Liver (tissue), 9 donors: ENCODE results near the gene TIE1. TPM values are rescaled to one million over a fixed set of nuclear protein-coding genes. Genes with fewer than 3 reads are reported as not detected.

Experiments
- DNase-seq: peaks from one replicate; pipeline ENCODE4 v3.0.0-alpha.2; 2017; ENCODE audit warnings: low spot score
- H3K27ac ChIP-seq, 2 donors: one replicate each; pipeline ENCODE4 v1.7.0; 2013; ENCODE audit warnings: inconsistent platforms in 2 of 2, low read length in 2 of 2, control low read depth in 1 of 2, low read depth in 1 of 2, mild to moderate bottlenecking in 1 of 2
- H3K27me3 ChIP-seq, 4 donors: one replicate each; pipeline versions ENCODE4 v1.6.1 to v1.7.0; 2013; ENCODE audit warnings: low read length in 3 of 4, inconsistent platforms in 1 of 4, mild to moderate bottlenecking in 1 of 4, moderate library complexity in 1 of 4; ENCODE audit not compliant: control insufficient read depth in 4 of 4, insufficient read depth in 4 of 4
- H3K36me3 ChIP-seq, 4 donors: one replicate each; pipeline versions ENCODE4 v1.6.1 to v1.7.0; 2013; ENCODE audit warnings: low read length in 3 of 4, mild to moderate bottlenecking in 3 of 4, low read depth in 1 of 4, moderate library complexity in 1 of 4; ENCODE audit not compliant: control insufficient read depth in 4 of 4, insufficient read depth in 3 of 4
- H3K4me1 ChIP-seq, 4 donors: one replicate each; pipeline versions ENCODE4 v1.6.1 to v1.7.0; 2013; ENCODE audit warnings: low read length in 3 of 4, mild to moderate bottlenecking in 3 of 4, moderate library complexity in 1 of 4; ENCODE audit not compliant: control insufficient read depth in 4 of 4, insufficient read depth in 4 of 4
- H3K4me3 ChIP-seq, 3 donors: one replicate each; pipeline versions ENCODE4 v1.6.1 to v1.7.0; 2013; ENCODE audit warnings: low read length in 3 of 3, control low read depth in 1 of 3, low read depth in 1 of 3, mild to moderate bottlenecking in 1 of 3
- H3K9ac ChIP-seq, 2 donors: one replicate each; pipeline ENCODE4 v1.7.0; 2013; ENCODE audit warnings: low read length in 2 of 2, mild to moderate bottlenecking in 2 of 2, moderate library complexity in 2 of 2, control low read depth in 1 of 2, low read depth in 1 of 2
- H3K9me3 ChIP-seq, 4 donors: one replicate each; pipeline versions ENCODE4 v1.6.1 to v1.7.0; 2013; ENCODE audit warnings: low read length in 3 of 4; ENCODE audit not compliant: control insufficient read depth in 4 of 4
- EGR1 ChIP-seq, 2 donors: IDR thresholded peaks; 2 replicates each; pipeline ENCODE4 v1.6.1; 2016 to 2018; ENCODE audit warnings: antibody characterized with exemption in 2 of 2, low read depth in 2 of 2
- FOXA1 ChIP-seq: IDR thresholded peaks from 2 replicates; pipeline ENCODE4 v1.6.1; 2016; ENCODE audit warnings: antibody characterized with exemption
- FOXA2 ChIP-seq: IDR thresholded peaks from 2 replicates; pipeline ENCODE4 v1.6.1; 2016; ENCODE audit warnings: antibody characterized with exemption
- GABPA ChIP-seq, 2 donors: IDR thresholded peaks in 1 of 2; conservative IDR thresholded peaks in 1 of 2; 2 replicates each; pipeline ENCODE4 v1.6.1; 2016; ENCODE audit warnings: antibody characterized with exemption in 2 of 2, mild to moderate bottlenecking in 1 of 2, moderate library complexity in 1 of 2
- HNF4G ChIP-seq: IDR thresholded peaks from 2 replicates; pipeline ENCODE4 v1.6.1; 2016; ENCODE audit warnings: antibody characterized with exemption
- JUND ChIP-seq, 2 donors: IDR thresholded peaks; 2 replicates each; pipeline ENCODE4 v1.6.1; 2016; ENCODE audit warnings: antibody characterized with exemption in 2 of 2
- NR2F2 ChIP-seq: IDR thresholded peaks from 2 replicates; pipeline ENCODE4 v1.6.1; 2016; ENCODE audit warnings: antibody characterized with exemption
- RAD21 ChIP-seq, 2 donors: IDR thresholded peaks; 2 replicates each; pipeline ENCODE4 v1.6.1; 2016; ENCODE audit warnings: antibody characterized with exemption in 2 of 2, mild to moderate bottlenecking in 2 of 2
- RXRA ChIP-seq, 2 donors: IDR thresholded peaks; 2 replicates each; pipeline ENCODE4 v1.6.1; 2017 to 2018; ENCODE audit warnings: antibody characterized with exemption in 2 of 2, mild to moderate bottlenecking in 1 of 2
- SP1 ChIP-seq: IDR thresholded peaks from 2 replicates; pipeline ENCODE4 v1.6.1; 2018; ENCODE audit warnings: antibody characterized with exemption, mild to moderate bottlenecking
- TAF1 ChIP-seq: conservative IDR thresholded peaks from 2 replicates; pipeline ENCODE4 v1.6.1; 2016; ENCODE audit warnings: antibody characterized with exemption, mild to moderate bottlenecking
- YY1 ChIP-seq: IDR thresholded peaks from 2 replicates; pipeline ENCODE4 v1.6.1; 2016; ENCODE audit warnings: antibody characterized with exemption, mild to moderate bottlenecking
- WGBS: extraction: QIAGEN DNeasy Blood & Tissue Kit; methylation state at CpG from one replicate; pipeline ENCODE4 v1.1.7; 2013; 5-methylcytosine and 5-hydroxymethylcytosine counted together
- polyA plus RNA-seq, 2 donors: library from polyadenylated mRNA; stranded (reverse) in 1 of 2; unstranded in 1 of 2; fragments of 200-250 nt in 1 of 2; fragments of >200 nt in 1 of 2; fragmentation: Nextera tagmentation in 1 of 2; extraction: Ambion mirVana in 1 of 2; gene quantifications; one replicate each; pipeline versions ENCODE4 v1.2.1 to v1.2.3, GENCODE V29; 2013 to 2015
- total RNA-seq, 2 donors: library from RNA; depleted of rRNA; stranded (reverse); fragments of >200 nt; gene quantifications; one replicate each; pipeline ENCODE4 v1.2.3, GENCODE V29; 2014
- TF ChIP-seq, protein P1 (sequence below): IDR thresholded peaks from 2 replicates; pipeline ENCODE4 v1.6.1; 2016; ENCODE audit warnings: antibody characterized with exemption
- TF ChIP-seq, protein P2 (sequence below): IDR thresholded peaks from 2 replicates; pipeline ENCODE4 v1.6.1; 2016; ENCODE audit warnings: antibody characterized with exemption
- TF ChIP-seq, protein P3 (sequence below): IDR thresholded peaks from 2 replicates; pipeline ENCODE4 v1.6.1; 2016; ENCODE audit warnings: antibody characterized with exemption, mild to moderate bottlenecking
- TF ChIP-seq, protein P4 (sequence below): fragments of 150-350 bp; IDR thresholded peaks from 2 replicates; pipeline ENCODE4 v1.5.1; 2017; ENCODE audit warnings: improper control_type of control experiment, low read depth, low read length; ENCODE audit not compliant: missing input control
- TF ChIP-seq, protein P5 (sequence below): IDR thresholded peaks from 2 replicates; pipeline ENCODE4 v1.6.1; 2016; ENCODE audit warnings: antibody characterized with exemption
- donor health status: healthy.
- donor health status: healthy.
- donor health status: healthy.
- donor health status: healthy.
- donor health status: healthy.

Gene TIE1
- total and polyA plus RNA-seq, 4 donors, result 3.6 to 17.6 (median 8.9) TPM

DNA sequence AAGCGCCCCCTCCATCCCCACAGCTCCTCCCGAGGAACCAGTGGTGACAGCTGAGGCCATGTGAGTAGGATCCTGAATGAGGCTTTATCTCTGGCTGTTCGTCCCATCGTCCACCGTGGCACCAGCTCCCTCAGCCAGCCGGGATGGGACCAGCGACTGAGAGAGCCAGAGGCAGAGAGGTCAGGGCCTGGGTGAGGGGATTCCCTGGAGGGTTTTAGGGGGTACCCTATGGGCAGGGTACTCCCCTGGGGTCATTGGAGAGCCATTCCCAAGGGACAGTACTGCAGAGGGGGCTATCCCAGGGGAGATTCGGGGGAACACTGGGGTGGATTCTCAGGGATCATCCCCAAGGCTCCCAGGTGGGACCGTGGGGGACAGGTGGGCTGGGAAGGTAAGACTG lies 28.6 kb upstream of the TIE1 start:
- Histone ChIP-seq H3K27me3 (peaks cover 0 to 2% (median 0%) of the 10 kb centered on the region in 4 donors), H3K9me3 (no peaks in the 10 kb centered on the region), H3K4me1 (peaks cover 8 to 25% (median 19%) of the 10 kb centered on the region in 4 donors), H3K9ac (no peak overlapping the region), H3K4me3 (no peak overlapping the region), H3K36me3 (no peaks in the 10 kb centered on the region), H3K27ac (no peak overlapping the region)
- WGBS, result 87% methylated on average over 9 of the region's 9 CpGs
- DNase-seq, result no peak
- TF ChIP-seq TAF1 (no peak), RAD21 (IDR thresholded peaks at IDR 0.05) (no peak), SP1 (no peak), EGR1 (IDR thresholded peaks at IDR 0.05; ENCODE audit: low read depth in 2 of 2) (no peak), JUND (IDR thresholded peaks at IDR 0.05) (no peak), NR2F2 (no peak), HNF4G (no peak)
- TF ChIP-seq, protein P1, sequence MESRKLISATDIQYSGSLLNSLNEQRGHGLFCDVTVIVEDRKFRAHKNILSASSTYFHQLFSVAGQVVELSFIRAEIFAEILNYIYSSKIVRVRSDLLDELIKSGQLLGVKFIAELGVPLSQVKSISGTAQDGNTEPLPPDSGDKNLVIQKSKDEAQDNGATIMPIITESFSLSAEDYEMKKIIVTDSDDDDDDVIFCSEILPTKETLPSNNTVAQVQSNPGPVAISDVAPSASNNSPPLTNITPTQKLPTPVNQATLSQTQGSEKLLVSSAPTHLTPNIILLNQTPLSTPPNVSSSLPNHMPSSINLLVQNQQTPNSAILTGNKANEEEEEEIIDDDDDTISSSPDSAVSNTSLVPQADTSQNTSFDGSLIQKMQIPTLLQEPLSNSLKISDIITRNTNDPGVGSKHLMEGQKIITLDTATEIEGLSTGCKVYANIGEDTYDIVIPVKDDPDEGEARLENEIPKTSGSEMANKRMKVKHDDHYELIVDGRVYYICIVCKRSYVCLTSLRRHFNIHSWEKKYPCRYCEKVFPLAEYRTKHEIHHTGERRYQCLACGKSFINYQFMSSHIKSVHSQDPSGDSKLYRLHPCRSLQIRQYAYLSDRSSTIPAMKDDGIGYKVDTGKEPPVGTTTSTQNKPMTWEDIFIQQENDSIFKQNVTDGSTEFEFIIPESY, result no peak
- TF ChIP-seq, protein P2, sequence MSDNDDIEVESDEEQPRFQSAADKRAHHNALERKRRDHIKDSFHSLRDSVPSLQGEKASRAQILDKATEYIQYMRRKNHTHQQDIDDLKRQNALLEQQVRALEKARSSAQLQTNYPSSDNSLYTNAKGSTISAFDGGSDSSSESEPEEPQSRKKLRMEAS, result no peak
- TF ChIP-seq, protein P3, sequence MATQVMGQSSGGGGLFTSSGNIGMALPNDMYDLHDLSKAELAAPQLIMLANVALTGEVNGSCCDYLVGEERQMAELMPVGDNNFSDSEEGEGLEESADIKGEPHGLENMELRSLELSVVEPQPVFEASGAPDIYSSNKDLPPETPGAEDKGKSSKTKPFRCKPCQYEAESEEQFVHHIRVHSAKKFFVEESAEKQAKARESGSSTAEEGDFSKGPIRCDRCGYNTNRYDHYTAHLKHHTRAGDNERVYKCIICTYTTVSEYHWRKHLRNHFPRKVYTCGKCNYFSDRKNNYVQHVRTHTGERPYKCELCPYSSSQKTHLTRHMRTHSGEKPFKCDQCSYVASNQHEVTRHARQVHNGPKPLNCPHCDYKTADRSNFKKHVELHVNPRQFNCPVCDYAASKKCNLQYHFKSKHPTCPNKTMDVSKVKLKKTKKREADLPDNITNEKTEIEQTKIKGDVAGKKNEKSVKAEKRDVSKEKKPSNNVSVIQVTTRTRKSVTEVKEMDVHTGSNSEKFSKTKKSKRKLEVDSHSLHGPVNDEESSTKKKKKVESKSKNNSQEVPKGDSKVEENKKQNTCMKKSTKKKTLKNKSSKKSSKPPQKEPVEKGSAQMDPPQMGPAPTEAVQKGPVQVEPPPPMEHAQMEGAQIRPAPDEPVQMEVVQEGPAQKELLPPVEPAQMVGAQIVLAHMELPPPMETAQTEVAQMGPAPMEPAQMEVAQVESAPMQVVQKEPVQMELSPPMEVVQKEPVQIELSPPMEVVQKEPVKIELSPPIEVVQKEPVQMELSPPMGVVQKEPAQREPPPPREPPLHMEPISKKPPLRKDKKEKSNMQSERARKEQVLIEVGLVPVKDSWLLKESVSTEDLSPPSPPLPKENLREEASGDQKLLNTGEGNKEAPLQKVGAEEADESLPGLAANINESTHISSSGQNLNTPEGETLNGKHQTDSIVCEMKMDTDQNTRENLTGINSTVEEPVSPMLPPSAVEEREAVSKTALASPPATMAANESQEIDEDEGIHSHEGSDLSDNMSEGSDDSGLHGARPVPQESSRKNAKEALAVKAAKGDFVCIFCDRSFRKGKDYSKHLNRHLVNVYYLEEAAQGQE, result no peak

DNA sequence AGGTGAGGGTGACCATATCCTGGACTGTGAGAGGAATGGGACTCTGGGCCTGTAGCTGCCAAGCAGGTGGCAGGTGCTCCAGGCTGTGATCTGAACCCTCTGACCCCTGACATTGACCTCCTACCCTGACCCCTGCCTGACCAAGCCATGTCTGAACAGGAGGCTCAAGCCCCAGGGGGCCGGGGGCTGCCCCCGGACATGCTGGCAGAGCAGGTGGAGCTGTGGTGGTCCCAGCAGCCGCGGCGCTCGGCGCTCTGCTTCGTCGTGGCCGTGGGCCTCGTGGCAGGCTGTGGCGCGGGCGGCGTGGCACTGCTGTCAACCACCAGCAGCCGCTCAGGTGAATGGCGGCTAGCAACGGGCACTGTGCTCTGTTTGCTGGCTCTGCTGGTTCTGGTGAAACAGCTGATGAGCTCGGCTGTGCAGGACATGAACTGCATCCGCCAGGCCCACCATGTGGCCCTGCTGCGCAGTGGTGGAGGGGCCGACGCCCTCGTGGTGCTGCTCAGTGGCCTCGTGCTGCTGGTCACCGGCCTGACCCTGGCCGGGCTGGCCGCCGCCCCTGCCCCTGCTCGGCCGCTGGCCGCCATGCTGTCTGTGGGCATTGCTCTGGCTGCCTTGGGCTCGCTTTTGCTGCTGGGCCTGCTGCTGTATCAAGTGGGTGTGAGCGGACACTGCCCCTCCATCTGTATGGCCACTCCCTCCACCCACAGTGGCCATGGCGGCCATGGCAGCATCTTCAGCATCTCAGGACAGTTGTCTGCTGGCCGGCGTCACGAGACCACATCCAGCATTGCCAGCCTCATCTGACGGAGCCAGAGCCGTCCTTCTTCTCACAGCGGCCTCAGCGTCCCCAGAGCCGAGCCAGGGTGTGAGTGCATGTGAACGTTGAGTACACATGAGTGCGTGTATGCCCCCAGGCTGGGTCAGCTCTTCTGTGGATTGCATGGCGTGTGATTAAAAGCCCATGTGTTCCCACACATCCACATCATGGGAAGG lies 27.9 kb upstream of the TIE1 start:
- Histone ChIP-seq H3K27ac (no peak overlapping the region), H3K36me3 (no peaks in the 10 kb centered on the region), H3K9me3 (no peaks in the 10 kb centered on the region), H3K9ac (no peak overlapping the region), H3K27me3 (peaks cover 0 to 2% (median 0%) of the 10 kb centered on the region in 4 donors), H3K4me3 (no peak overlapping the region), H3K4me1 (peaks cover 8 to 27% (median 20%) of the 10 kb centered on the region in 4 donors)
- DNase-seq, result no peak
- 98% methylated on average over 46 of the region's 46 CpGs for WGBS
- TF ChIP-seq JUND (IDR thresholded peaks at IDR 0.05) (no peak), RXRA (IDR thresholded peaks at IDR 0.05) (no peak), GABPA (IDR thresholded peaks at IDR 0.05 in 1 of 2, conservative IDR thresholded peaks at IDR 0.05 in 1 of 2) (no peak), YY1 (no peak), HNF4G (no peak), FOXA2 (no peak), NR2F2 (no peak), FOXA1 (no peak), TAF1 (no peak), SP1 (no peak)
- TF ChIP-seq, protein P3, result no peak
- TF ChIP-seq, protein P4, sequence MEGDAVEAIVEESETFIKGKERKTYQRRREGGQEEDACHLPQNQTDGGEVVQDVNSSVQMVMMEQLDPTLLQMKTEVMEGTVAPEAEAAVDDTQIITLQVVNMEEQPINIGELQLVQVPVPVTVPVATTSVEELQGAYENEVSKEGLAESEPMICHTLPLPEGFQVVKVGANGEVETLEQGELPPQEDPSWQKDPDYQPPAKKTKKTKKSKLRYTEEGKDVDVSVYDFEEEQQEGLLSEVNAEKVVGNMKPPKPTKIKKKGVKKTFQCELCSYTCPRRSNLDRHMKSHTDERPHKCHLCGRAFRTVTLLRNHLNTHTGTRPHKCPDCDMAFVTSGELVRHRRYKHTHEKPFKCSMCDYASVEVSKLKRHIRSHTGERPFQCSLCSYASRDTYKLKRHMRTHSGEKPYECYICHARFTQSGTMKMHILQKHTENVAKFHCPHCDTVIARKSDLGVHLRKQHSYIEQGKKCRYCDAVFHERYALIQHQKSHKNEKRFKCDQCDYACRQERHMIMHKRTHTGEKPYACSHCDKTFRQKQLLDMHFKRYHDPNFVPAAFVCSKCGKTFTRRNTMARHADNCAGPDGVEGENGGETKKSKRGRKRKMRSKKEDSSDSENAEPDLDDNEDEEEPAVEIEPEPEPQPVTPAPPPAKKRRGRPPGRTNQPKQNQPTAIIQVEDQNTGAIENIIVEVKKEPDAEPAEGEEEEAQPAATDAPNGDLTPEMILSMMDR, result no peak
- TF ChIP-seq, protein P5, sequence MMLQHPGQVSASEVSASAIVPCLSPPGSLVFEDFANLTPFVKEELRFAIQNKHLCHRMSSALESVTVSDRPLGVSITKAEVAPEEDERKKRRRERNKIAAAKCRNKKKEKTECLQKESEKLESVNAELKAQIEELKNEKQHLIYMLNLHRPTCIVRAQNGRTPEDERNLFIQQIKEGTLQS, result no peak
